HG03139 (cell line): ENCODE data around the gene RASSF8.

Experiments used
- ATAC-seq: cut with Tn5 transposase; IDR thresholded peaks from one replicate; pipeline ENCODE4 v1.9.1; 2021; ENCODE audit not compliant: unreplicated experiment

Gene RASSF8

GRCh38 chr12:25990495-25990894, 32.0 kb downstream of the RASSF8 start:
- ATAC-seq: no peak

GRCh38 chr12:25992026-25992782, 33.7 kb downstream of the RASSF8 start:
- no peak for ATAC-seq

DNA sequence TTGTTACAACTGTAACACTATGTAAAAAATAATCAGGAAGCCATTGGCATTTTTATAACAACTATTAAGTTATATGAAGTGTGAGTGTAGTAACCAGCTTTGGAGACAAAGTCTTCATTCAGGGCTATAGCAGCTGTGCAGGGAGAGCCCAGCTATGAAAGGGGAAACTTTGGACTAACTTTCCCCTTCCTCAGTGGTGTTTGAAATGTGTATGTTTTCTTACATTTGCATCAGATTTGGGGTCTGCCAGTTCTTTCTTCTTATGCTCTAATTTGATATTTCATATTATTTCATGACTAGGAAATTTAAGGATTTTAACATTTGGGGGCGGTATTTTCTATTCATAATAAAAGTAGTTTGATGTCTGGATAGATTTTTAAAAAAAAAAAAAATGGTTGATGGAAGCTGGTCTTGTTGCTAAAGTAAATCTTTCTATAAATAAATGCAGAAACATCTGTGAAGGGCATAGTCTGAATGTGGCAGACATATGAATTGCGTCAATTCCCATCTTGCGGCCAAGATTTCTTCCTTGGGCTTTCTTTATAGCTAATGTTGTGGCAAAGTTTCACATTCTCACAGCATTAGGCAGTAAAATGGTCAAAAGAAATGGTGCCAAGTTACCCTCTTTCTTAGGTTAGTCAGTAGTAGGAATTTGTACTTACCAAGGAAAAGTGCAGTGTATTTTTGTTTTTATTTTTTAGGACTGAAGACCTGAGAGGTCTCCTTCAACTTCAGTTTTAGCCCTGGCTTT, 35.6 kb downstream of the RASSF8 start:
- ATAC-seq: no peak

DNA sequence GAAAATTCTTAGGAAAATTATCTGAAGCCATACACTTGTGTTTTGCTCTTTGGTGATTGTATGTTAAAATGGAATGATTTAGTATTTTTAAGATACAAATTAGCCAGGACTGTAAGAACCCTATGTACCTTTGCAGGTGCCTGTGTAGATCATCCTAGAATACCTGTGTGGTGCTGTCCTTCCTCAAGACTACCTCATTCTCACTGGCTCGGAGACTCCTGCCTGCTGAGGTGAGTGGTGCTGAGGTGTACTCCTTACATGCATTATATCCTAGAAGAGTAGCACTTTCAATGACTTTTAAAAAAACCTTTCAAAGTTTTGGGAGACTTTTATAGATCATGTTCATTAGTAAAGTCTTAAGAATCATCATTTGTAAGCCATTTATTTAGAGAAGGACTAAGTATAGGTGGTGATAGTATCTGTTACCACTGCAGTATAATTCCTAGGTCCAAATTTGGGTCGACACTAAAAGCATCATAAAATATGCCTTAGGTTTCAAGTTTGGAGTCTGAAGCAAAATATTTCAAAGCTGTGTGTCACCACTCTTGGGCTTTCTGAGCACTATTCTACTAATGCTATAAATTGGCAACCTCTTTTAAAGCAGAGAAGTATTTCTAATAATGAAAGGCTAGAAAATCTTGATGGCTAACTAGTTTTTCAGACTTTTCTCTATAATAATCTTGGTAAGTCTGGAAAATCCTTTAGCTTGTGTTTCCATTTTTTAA, 36.6 kb downstream of the RASSF8 start:
- no peak for ATAC-seq

- no peak for ATAC-seq
These were observed 37.4 kb downstream of the RASSF8 start for GRCh38 chr12:25995906-25996305.

GRCh38 chr12:25996677-25997076, 38.2 kb downstream of the RASSF8 start:
- no peak for ATAC-seq

DNA sequence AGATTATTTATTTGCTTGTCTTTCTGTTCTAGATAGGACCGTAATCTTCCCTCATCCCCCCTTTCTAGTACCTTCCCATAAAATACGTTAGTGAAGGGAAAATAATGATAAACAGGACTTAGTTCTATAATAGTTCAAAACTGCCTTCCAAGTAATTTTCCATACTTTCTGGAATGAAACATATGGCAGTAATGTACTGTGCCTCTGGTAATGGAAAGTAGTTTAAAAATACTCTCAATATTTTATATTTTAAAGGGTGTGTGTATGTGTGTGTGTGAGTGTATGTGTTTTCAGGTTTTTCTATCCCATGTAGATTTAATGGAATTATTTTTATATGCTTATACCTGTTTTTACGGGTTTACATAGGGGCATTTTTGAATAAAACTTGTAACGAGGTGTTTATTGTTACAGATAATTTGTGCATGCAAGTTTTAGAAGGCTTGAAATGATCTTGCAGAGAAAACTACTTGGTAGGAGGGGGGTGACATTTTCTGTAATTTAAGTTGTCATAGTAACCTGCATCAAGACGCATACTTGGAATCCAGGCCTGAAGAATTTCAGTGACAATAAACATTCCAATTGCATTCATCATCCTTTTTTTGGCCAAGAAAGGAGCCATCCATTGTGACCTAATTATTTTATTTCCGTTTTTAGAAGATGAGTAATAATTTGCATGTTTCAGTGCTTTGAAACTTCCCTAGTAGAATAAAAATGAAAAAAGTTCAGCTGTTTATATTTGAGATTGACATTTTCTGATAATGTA, 38.9 kb downstream of the RASSF8 start:
- no peak for ATAC-seq

DNA sequence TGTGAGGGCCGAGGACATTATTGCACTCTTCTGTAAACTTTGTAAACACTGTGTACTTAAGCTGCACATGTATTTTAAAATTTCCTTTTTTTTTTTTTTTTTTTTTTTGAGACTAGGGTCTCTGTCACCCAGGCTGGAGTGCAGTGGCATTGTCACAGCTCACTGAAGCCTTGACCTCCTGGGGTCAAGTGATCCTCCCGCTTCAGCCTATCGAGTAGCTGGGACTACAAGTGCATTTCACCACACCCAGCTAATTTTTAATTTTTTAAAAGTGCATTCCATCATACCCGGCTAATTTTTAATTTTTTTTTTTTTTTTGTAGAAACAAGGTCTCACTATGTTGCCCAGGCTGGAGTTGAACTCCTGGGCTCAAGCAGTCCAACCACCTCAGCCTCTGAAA, 42.4 kb downstream of the RASSF8 start:
- ATAC-seq: no peak

- no peak for ATAC-seq
These were observed 43.0 kb downstream of the RASSF8 start for GRCh38 chr12:26001530-26001929.

DNA sequence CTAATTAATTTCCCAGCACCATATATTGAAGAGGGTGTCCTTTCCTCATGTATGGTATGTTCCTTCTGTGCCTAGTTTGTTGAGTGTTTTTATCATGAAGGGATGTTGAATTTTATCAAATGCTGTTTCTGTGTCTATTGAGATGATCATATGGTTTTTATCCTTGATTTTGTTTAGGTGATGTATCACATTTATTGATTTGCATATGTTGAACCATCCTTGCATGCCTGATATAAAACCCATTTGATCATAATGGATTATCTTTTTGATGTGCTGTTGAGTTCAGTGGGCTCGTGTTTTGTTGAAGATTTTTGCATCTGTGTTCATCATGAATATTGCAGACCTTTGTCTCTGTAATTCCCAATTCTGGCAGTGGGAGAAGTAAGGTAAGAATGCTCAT, 44.6 kb downstream of the RASSF8 start:
- ATAC-seq: no peak

DNA sequence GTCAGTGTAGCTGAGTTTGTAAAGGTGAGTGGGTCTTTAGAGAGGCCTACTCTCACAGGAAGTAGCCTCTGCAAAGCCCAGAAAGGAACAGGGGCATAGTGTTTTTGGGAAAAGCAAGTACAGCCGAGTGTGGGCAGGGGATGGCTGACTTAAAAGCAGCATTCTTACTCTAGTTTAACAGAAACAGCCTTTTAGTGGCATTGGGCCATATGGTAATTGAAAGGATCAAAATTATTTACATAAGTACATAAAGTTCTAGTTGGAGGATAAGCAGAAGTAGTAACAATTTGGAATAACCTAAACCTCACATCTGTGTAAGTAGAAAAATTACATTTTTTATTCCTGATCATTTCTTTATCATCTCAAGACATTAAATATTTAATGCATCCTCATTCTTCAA, 49.1 kb downstream of the RASSF8 start:
- no peak for ATAC-seq

DNA sequence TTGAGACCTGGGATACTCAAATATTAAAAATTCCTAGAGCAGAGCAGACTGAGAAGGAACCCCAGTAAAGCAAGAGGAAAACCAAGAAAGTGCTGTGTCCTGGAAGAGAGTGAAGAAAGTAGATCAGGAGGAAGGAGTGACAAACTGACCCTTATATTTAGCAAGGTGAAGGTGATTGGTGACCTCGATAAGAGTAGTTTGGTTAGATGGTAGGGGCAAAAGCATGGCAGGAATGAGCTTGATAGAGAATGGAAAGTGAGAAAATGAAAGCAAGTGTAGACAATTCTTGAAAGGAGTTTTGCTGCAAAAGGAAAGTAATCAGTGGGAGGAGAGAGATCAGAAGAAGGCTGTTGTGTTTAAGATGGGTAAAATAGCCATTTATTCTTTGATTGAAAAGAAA, 51.1 kb downstream of the RASSF8 start:
- no peak for ATAC-seq

- ATAC-seq: no peak
These were observed 51.9 kb downstream of the RASSF8 start for GRCh38 chr12:26010293-26010821.

- no peak for ATAC-seq
These were observed 52.6 kb downstream of the RASSF8 start for GRCh38 chr12:26011099-26011498.

GRCh38 chr12:26014085-26014484, 55.6 kb downstream of the RASSF8 start:
- ATAC-seq: no peak

GRCh38 chr12:26016516-26016915, 58.0 kb downstream of the RASSF8 start:
- ATAC-seq: no peak

DNA sequence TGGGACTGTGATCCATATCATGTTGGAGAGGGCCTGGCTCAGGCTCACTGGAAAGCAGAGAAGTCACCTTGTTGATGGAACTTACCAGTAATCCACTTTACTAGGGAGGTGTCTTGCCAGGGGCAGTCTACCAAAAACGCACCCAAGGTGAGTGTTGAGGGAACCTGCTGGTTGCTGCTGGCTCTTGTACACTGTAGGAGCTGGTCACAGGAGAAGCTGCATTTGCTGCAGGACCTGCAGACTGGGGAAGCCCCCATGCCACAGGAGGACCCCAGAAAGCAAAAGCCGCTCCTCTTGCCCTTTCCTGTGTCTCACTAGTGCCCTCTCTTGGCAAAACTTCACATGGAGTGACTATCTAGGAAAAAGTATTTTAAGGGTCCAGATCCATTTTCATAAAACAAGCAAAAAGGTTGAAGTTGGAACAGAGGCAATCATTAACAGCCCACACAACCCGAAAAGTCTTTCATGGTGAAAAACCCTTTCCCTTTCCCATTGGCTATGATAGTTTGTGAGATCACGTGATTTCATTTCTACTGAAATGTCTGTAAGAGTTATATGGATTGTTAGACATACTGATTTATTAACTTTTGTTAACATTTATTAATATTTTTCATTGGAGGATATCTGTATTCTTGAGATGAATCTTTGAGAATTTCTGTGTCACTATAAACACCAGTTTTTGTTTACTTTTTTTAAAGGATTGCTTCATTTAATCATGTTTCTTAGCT, 59.2 kb downstream of the RASSF8 start:
- ATAC-seq: no peak

DNA sequence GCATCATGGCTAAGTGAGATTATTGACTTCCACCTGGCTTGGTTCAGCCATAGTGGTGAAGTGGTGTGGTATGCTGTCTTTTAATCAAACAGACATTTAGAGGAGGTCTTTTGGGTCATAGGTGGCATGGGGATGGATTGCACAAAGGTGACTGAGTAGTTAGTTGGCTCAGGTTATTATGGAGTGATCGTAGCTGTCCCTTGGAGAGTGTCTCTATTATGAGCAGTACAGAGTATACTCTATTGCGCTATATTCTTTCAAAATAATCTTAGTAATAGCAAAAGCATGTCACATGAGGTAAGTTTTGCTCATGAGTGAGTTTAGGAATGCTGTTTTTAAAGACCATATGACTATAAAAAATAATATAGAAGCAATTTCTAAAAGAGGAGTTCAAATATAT, 60.4 kb downstream of the RASSF8 start:
- no peak for ATAC-seq

DNA sequence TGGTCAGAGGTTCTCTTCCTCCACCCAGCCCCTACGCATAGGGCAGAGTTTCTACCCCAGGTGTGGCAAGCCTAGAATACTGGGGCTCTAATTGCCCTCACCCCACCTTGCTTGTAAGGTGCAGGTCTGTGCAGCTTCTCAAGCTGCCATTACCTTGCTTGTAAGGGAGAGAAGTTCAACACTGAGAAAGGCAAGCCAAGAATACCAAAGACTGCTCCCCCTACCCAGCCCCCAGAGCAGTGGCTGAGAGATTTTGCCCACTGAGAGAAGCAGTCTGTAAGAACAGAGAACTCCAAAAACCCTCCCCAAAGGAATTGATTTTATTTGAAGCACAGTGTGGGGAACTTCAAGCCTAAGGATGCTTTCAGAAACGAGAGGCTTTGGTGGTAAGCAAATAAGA, 63.1 kb downstream of the RASSF8 start:
- ATAC-seq: no peak

- ATAC-seq: no peak
These were observed 63.6 kb downstream of the RASSF8 start for GRCh38 chr12:26022043-26022442.
